Endometrial microvascular endothelial cells (primary cell): ENCODE results near the gene ADGRL3. TPM values are rescaled to one million over a fixed set of nuclear protein-coding genes. Genes with fewer than 3 reads are reported as not detected.
"Not testable (repeated sequence)": the region's sequence is repeated elsewhere in the genome, so short reads cannot be mapped to it uniquely, and the experiment has no call there.

Experiments used
- in situ Hi-C: cut with HindIII; loops from 2 replicates; pipeline ENCODE4 v1.10.0; 2017; ENCODE audit warnings: low sequenced_read_pairs, low pct_unique_long_range_greater_than_20kb; ENCODE audit errors: inconsistent ontology term
- total RNA-seq: library from RNA; depleted of rRNA; stranded (reverse); fragments of >200 nt; gene quantifications from one replicate; pipeline ENCODE4 v1.2.3, GENCODE V29; 2015; ENCODE audit errors: inconsistent ontology term

ADGRL3 gene
- total RNA-seq, 1 donor from 2014 or later: 0.46 TPM

- in situ Hi-C loops: no loop called here
These were observed 3.3 kb downstream of the ADGRL3 start for GRCh38 chr4:61203436-61203790.

GRCh38 chr4:61204353-61205060 lies 4.4 kb downstream of the ADGRL3 start:
- in situ Hi-C loops: no loop called here

- in situ Hi-C loops: no loop called here
These were observed 4.9 kb downstream of the ADGRL3 start for GRCh38 chr4:61205066-61205465.

GRCh38 chr4:61207156-61207555 lies 7.0 kb downstream of the ADGRL3 start:
- in situ Hi-C loops: not testable (repeated sequence)

GRCh38 chr4:61210186-61210939 lies 10.2 kb downstream of the ADGRL3 start:
- in situ Hi-C loops: no loop called here

GRCh38 chr4:61211781-61212180 lies 11.7 kb downstream of the ADGRL3 start:
- in situ Hi-C loops: no loop called here

- in situ Hi-C loops: no loop called here
These were observed 12.7 kb downstream of the ADGRL3 start for GRCh38 chr4:61212788-61213187.

- in situ Hi-C loops: no loop called here
These were observed 14.6 kb downstream of the ADGRL3 start for GRCh38 chr4:61214680-61215079.

GRCh38 chr4:61217222-61217621 lies 17.1 kb downstream of the ADGRL3 start:
- in situ Hi-C loops: no loop called here

GRCh38 chr4:61220556-61220955 lies 20.4 kb downstream of the ADGRL3 start:
- in situ Hi-C loops: no loop called here

- in situ Hi-C loops: no loop called here
These were observed 23.3 kb downstream of the ADGRL3 start for GRCh38 chr4:61223385-61223784.

- in situ Hi-C loops: no loop called here
These were observed 24.4 kb downstream of the ADGRL3 start for GRCh38 chr4:61224573-61224972.

- in situ Hi-C loops: no loop called here
These were observed 25.5 kb downstream of the ADGRL3 start for GRCh38 chr4:61225656-61226055.

- in situ Hi-C loops: no loop called here
These were observed 31.3 kb downstream of the ADGRL3 start for GRCh38 chr4:61231421-61231820.

GRCh38 chr4:61239250-61239649 lies 39.1 kb downstream of the ADGRL3 start:
- in situ Hi-C loops: no loop called here

GRCh38 chr4:61243962-61244361 lies 43.8 kb downstream of the ADGRL3 start:
- in situ Hi-C loops: no loop called here

GRCh38 chr4:61245069-61245714 lies 45.1 kb downstream of the ADGRL3 start:
- in situ Hi-C loops: no loop called here

- in situ Hi-C loops: no loop called here
These were observed 45.9 kb downstream of the ADGRL3 start for GRCh38 chr4:61246034-61246433.

- in situ Hi-C loops: no loop called here
These were observed 48.6 kb downstream of the ADGRL3 start for GRCh38 chr4:61248705-61249104.

- in situ Hi-C loops: no loop called here
These were observed 51.0 kb downstream of the ADGRL3 start for GRCh38 chr4:61251129-61251528.
